Caco-2 (cell line): ENCODE measurements around the gene GPR119. TPM values are rescaled to one million over a fixed set of nuclear protein-coding genes. Genes with fewer than 3 reads are reported as not detected.
"Not testable (repeated sequence)": the region's sequence is repeated elsewhere in the genome, so short reads cannot be mapped to it uniquely, and the experiment has no call there.

Experiments used
- Bru-seq: library from RNA; stranded (reverse); fragments of 400-500 nt; gene quantifications from one replicate; lab custom pipeline; 2021; lab: Mats Ljungman, UMichigan
- BruChase-seq, 2 experiments: library from RNA; stranded (reverse); fragments of 400-500 nt; gene quantifications; one replicate each; lab custom pipeline; 2021; lab: Mats Ljungman, UMichigan
- BruUV-seq: library from RNA; stranded (reverse); fragments of 400-500 nt; replicated peaks from 2 replicates; lab custom pipeline; 2021; lab: Mats Ljungman, UMichigan
- CTCF ChIA-PET: fragments of 300-600 bp; sonication (Branson Sonifier 250); formaldehyde crosslinking; loops from one replicate; lab custom pipeline; 2022; ENCODE audit warnings: antibody characterized with exemption; lab: Charles Lee
- POLR2A ChIA-PET: fragments of 300-600 bp; sonication (Branson Sonifier 250); formaldehyde crosslinking; loops from one replicate; lab custom pipeline; 2022; ENCODE audit warnings: antibody characterized with exemption; lab: Charles Lee
- DNase-seq, 2 experiments: peaks; one replicate each; pipeline versions ENCODE4 v3.0.0 to v3.0.0-alpha.2; 2020 to 2022
- H3K27me3 ChIP-seq: replicated peaks from 2 replicates; pipeline ENCODE4 v1.6.0; 2011; ENCODE audit warnings: low read length; ENCODE audit not compliant: control insufficient read depth, insufficient read depth
- H3K36me3 ChIP-seq: 2 replicates; pipeline ENCODE4 v1.5.1; 2011; ENCODE audit warnings: low read length; ENCODE audit not compliant: control insufficient read depth, insufficient read depth
- H3K4me1 ChIP-seq: fragments of 250-450 bp; sonication (Bioruptor Pico); 2 replicates; pipeline ENCODE4 v1.5.1; 2020; ENCODE audit warnings: mild to moderate bottlenecking
- H3K4me3 ChIP-seq: 2 replicates; pipeline ENCODE4 v1.5.1; 2011; ENCODE audit warnings: low read depth, mild to moderate bottlenecking, control low read depth, low read length
- H3K9me3 ChIP-seq: fragments of 250-450 bp; sonication (Bioruptor Pico); 2 replicates; pipeline ENCODE4 v1.5.1; 2020; ENCODE audit warnings: mild to moderate bottlenecking, moderate library complexity
- H3K27ac Mint-ChIP-seq: one replicate; pipeline ENCODE4 v1.8.0; 2022; ENCODE audit warnings: mixed read lengths; ENCODE audit not compliant: unreplicated experiment
- H3K27me3 Mint-ChIP-seq: one replicate; pipeline ENCODE4 v1.8.0; 2022; ENCODE audit warnings: mixed read lengths; ENCODE audit not compliant: insufficient read depth, unreplicated experiment
- H3K36me3 Mint-ChIP-seq: one replicate; pipeline ENCODE4 v1.8.0; 2022; ENCODE audit warnings: mild to moderate bottlenecking, mixed read lengths; ENCODE audit not compliant: insufficient read depth, unreplicated experiment
- H3K4me1 Mint-ChIP-seq: one replicate; pipeline ENCODE4 v1.8.0; 2022; ENCODE audit warnings: low read depth, mixed read lengths; ENCODE audit not compliant: unreplicated experiment
- H3K4me3 Mint-ChIP-seq: one replicate; pipeline ENCODE4 v1.8.0; 2022; ENCODE audit warnings: mild to moderate bottlenecking, moderate library complexity, mixed read lengths; ENCODE audit not compliant: unreplicated experiment
- H3K9me3 Mint-ChIP-seq: one replicate; pipeline ENCODE4 v1.8.0; 2022; ENCODE audit warnings: mixed read lengths; ENCODE audit not compliant: unreplicated experiment
- CTCF ChIP-seq, 2 experiments: fragments of 200-600 bp in 1 of 2; IDR thresholded peaks; 1 replicate in 1 of 2; 2 replicates in 1 of 2; pipeline versions ENCODE4 v1.5.1 to v1.8.0; 2011 to 2022; ENCODE audit warnings: antibody characterized with exemption in 1 of 2, control low read depth in 1 of 2, inconsistent platforms in 1 of 2, low read depth in 1 of 2, low read length in 1 of 2, mild to moderate bottlenecking in 1 of 2, moderate library complexity in 1 of 2; ENCODE audit not compliant: insufficient read depth in 1 of 2, severe bottlenecking in 1 of 2, unreplicated experiment in 1 of 2
- intact Hi-C: fragments of 100-400 bp; cut with micrococcal nuclease; formaldehyde crosslinking; loops from one replicate; pipeline ENCODE4 v1.10.0; 2022; ENCODE audit not compliant: unreplicated experiment
- long read RNA-seq: library from polyadenylated mRNA; stranded (forward); transcript quantifications from one replicate; pipeline ENCODE4 v2.0.0, GENCODE V29; 2022
- total RNA-seq: library from RNA; stranded (reverse); gene quantifications from 2 replicates; pipeline ENCODE4 v1.2.3, GENCODE V29; 2022

GPR119 gene
- total RNA-seq (0.29 TPM in 1 of 2 replicates, not detected in the other), Bru-seq, nascent RNA (not detected), BruChase-seq, experiment 1, labeled RNA remaining after a 2-hour chase (percentile 37 among the genes with signal in this experiment), BruChase-seq, experiment 2, labeled RNA remaining after a 6-hour chase (not detected)
- long read RNA-seq = 0 reads

GRCh38 chrX:130385520-130385919 is at the start of gene GPR119:
Gene GPR119, minus strand, starts transcription at chrX:130385674. Its CDS starts 227 bp downstream, at chrX:130385447.
- Mint-ChIP-seq H3K9me3 (no peaks in the 10 kb centered on the region), H3K4me1 (no peaks in the 10 kb centered on the region), H3K4me3 (no peak within 1 kb of the TSS), H3K36me3 (no peaks in the 10 kb centered on the region), H3K27ac (no peak within 1 kb of the TSS), H3K27me3 (peaks cover 3% of the 10 kb centered on the region)
- Histone ChIP-seq H3K36me3 (no peaks in the 10 kb centered on the region), H3K27me3 (no peaks in the 10 kb centered on the region), H3K9me3 (no peaks in the 10 kb centered on the region), H3K4me3 (no peak within 1 kb of the TSS), H3K4me1 (no peaks in the 10 kb centered on the region)
- TF ChIP-seq CTCF (IDR thresholded peaks at IDR 0.05; ENCODE audit: insufficient read depth in 1 of 2, low read depth in 1 of 2, low read length in 1 of 2, severe bottlenecking in 1 of 2, unreplicated experiment in 1 of 2) = no peak
- intact Hi-C loops = no loop called here
- POLR2A ChIA-PET = no interaction called here
- BruUV-seq = no TSS peak
- CTCF ChIA-PET = no interaction called here
- DNase-seq = no peak

GRCh38 chrX:130429236-130429635 is 43.8 kb upstream of the GPR119 start:
- peaks cover 10% of the 10 kb centered on the region for H3K27me3 Mint-ChIP-seq
- H3K4me3 ChIP-seq, POLR2A ChIA-PET, H3K27ac Mint-ChIP-seq, DNase-seq, H3K36me3 ChIP-seq, H3K4me3 Mint-ChIP-seq, H3K36me3 Mint-ChIP-seq, BruUV-seq, H3K27me3 ChIP-seq, H3K9me3 ChIP-seq, H3K9me3 Mint-ChIP-seq, H3K4me1 ChIP-seq, intact Hi-C loops, H3K4me1 Mint-ChIP-seq: not testable (repeated sequence)
- CTCF ChIA-PET = interaction anchor here (0.6 kb wide), 1 partner anchor 34 kb away, joined by 4 read pairs; no protein-coding TSS in a partner anchor

- H3K27ac Mint-ChIP-seq = no peak overlapping the region
- ChIA-PET CTCF (no interaction called here), POLR2A (no interaction called here)
- H3K4me1 Mint-ChIP-seq = no peaks in the 10 kb centered on the region
- Histone ChIP-seq H3K36me3 (no peaks in the 10 kb centered on the region), H3K4me1 (no peaks in the 10 kb centered on the region), H3K9me3 (no peaks in the 10 kb centered on the region), H3K4me3 (no peak overlapping the region), H3K27me3 (no peaks in the 10 kb centered on the region)
- peaks cover 7% of the 10 kb centered on the region for H3K27me3 Mint-ChIP-seq
- H3K4me3 Mint-ChIP-seq = no peak overlapping the region
- no peak for DNase-seq
- no peaks in the 10 kb centered on the region for H3K36me3 Mint-ChIP-seq
- intact Hi-C loops = no loop called here
- BruUV-seq = no TSS peak
- TF ChIP-seq CTCF (IDR thresholded peaks at IDR 0.05; ENCODE audit: insufficient read depth in 1 of 2, low read depth in 1 of 2, low read length in 1 of 2, severe bottlenecking in 1 of 2, unreplicated experiment in 1 of 2) = no peak
- H3K9me3 Mint-ChIP-seq = no peaks in the 10 kb centered on the region
These were observed 41.1 kb upstream of the GPR119 start for GRCh38 chrX:130426531-130426930.
